CD4-positive, alpha-beta T cell treated with Interleukin-2 at 100 ng/mL for 4 hours (primary cell): Measurements from ENCODE around the gene HPS4.
"Not testable (repeated sequence)": the region's sequence is repeated elsewhere in the genome, so short reads cannot be mapped to it uniquely, and the experiment has no call there.

Source experiments
- DNase-seq: peaks from one replicate; pipeline ENCODE4 v3.0.0-alpha.2; 2020; ENCODE audit warnings: low spot score

HPS4 gene

GRCh38 chr22:26483439-26484359, at the start of gene HPS4, which contains the start of gene SRRD:
Gene HPS4 (minus strand): TSS chr22:26483783. CDS start chr22:26481762, 2,021 bp downstream.
Gene SRRD (plus strand): TSS chr22:26483877. CDS start chr22:26483891, 14 bp downstream.
- DNase-seq, result peak; percentile 91

GRCh38 chr22:26529345-26529744, 45.8 kb upstream of the HPS4 start:
- no peak for DNase-seq

GRCh38 chr22:26528518-26528917, 44.9 kb upstream of the HPS4 start:
- DNase-seq, result not testable (repeated sequence)

GRCh38 chr22:26527574-26528465, 44.2 kb upstream of the HPS4 start:
- no peak for DNase-seq

- no peak for DNase-seq
These were observed 43.6 kb upstream of the HPS4 start for GRCh38 chr22:26527167-26527566.

GRCh38 chr22:26525946-26526564, 42.5 kb upstream of the HPS4 start:
- DNase-seq, result no peak

GRCh38 chr22:26524870-26525269, 41.3 kb upstream of the HPS4 start:
- DNase-seq, result no peak

- no peak for DNase-seq
These were observed 39.0 kb upstream of the HPS4 start for GRCh38 chr22:26522592-26522991.

- DNase-seq, result no peak
These were observed 38.4 kb upstream of the HPS4 start for GRCh38 chr22:26522012-26522411.

- no peak for DNase-seq
These were observed 33.8 kb upstream of the HPS4 start for GRCh38 chr22:26517429-26517828.

GRCh38 chr22:26516503-26516902, 32.9 kb upstream of the HPS4 start:
- DNase-seq, result no peak

GRCh38 chr22:26515931-26516330, 32.3 kb upstream of the HPS4 start:
- DNase-seq, result no peak

GRCh38 chr22:26514419-26515161, 31.0 kb upstream of the HPS4 start:
- no peak for DNase-seq

GRCh38 chr22:26513838-26514237, 30.3 kb upstream of the HPS4 start:
- no peak for DNase-seq

- peak; percentile 88 for DNase-seq
These were observed 28.7 kb upstream of the HPS4 start, which contains the start of gene TFIP11 for GRCh38 chr22:26512149-26512793. Gene TFIP11 (minus strand): TSS chr22:26512473. CDS start chr22:26510272, 2,201 bp downstream.

GRCh38 chr22:26508148-26508547, 24.6 kb upstream of the HPS4 start:
- no peak for DNase-seq

- DNase-seq, result no peak
These were observed 20.2 kb upstream of the HPS4 start for GRCh38 chr22:26503758-26504157.

GRCh38 chr22:26502688-26503561, 19.3 kb upstream of the HPS4 start:
- DNase-seq, result peak; percentile 67

- DNase-seq, result no peak
These were observed 18.4 kb upstream of the HPS4 start for GRCh38 chr22:26501996-26502395.

- no peak for DNase-seq
These were observed 15.7 kb upstream of the HPS4 start for GRCh38 chr22:26499188-26499703.
